ENCODE data around the gene CELA2A. TPM values are rescaled to one million over a fixed set of nuclear protein-coding genes. Genes with fewer than 3 reads are reported as not detected.
A peak's percentile ranks its signal among the peaks of the same experiment; 100 is the strongest.

CELA2A gene
- polyA plus RNA-seq, 2 of the 4 experiments (the other 2 are of a cell fraction), result not detected

GRCh38 chr1:15452866-15453571, 3.5 kb upstream of the CELA2A start:
- CTCF ChIA-PET, result interaction anchor here (1.4 kb wide), 1 partner anchor 129 kb away, joined by 5 read pairs; no protein-coding TSS in a partner anchor
- FAIRE-seq, result no peak

GRCh38 chr1:15453734-15454133, 2.8 kb upstream of the CELA2A start:
- DNase-seq (ENCODE audit: low read depth in 1 of 2, low spot score in 1 of 2) (no peak), ATAC-seq (no peak), FAIRE-seq (no peak)
- 74% methylated on average over 11 of the region's 11 CpGs for WGBS (ENCODE audit: missing lambda C conversion rate)
- ChIA-PET CTCF (no interaction called here), POLR2A (no interaction called here)
- Histone ChIP-seq H3K4me1 (0 out of 3 replicates have a peak, but pooled peaks cover 2% of the 10 kb centered on the region), H3K27ac (0 out of 6 replicates have a peak overlapping the region, but pooled peaks of 1 of the 2 experiments have one; percentile 33), H3K9me3 (no peaks in the 10 kb centered on the region), H3K4me3 (no peak overlapping the region), H3K4me2 (no peak overlapping the region)
- TF ChIP-seq ZSCAN20 (CRISPR knock-in tag; IDR thresholded peaks at IDR 0.05) (no peak), E2F6 (IDR thresholded peaks at IDR 0.05; ENCODE audit: borderline replicate concordance, low read depth) (no peak), NR3C1 (IDR thresholded peaks at IDR 0.05) (no peak), FOXS1 (CRISPR knock-in tag; IDR thresholded peaks at IDR 0.05) (no peak), EP300 (IDR thresholded peaks at IDR 0.05) (no peak), PBX3 (IDR thresholded peaks at IDR 0.05) (no peak)

More at GRCh38 chr1:15452866-15453571, 3.5 kb upstream of the CELA2A start:
- no peak for TF ChIP-seq MAZ (IDR thresholded peaks at IDR 0.05; ENCODE audit: borderline replicate concordance, low read depth, low read length)
- no peak for TF ChIP-seq EP300 (IDR thresholded peaks at IDR 0.05)
- Histone ChIP-seq H3K4me3 (no peak overlapping the region), H3K27ac (no peak overlapping the region), H3K4me1 (0 out of 3 replicates have a peak, but pooled peaks cover 2% of the 10 kb centered on the region), H3K9me3 (no peaks in the 10 kb centered on the region), H3K4me2 (no peak overlapping the region)
- POLR2A ChIA-PET, result no interaction called here
- ATAC-seq (no peak), DNase-seq (ENCODE audit: low read depth in 1 of 2, low spot score in 1 of 2) (no peak)
- WGBS (ENCODE audit: missing lambda C conversion rate), result 73% methylated on average over 10 of the region's 10 CpGs

- FAIRE-seq, result no peak
- Histone ChIP-seq H3K4me3 (no peak overlapping the region), H3K9me3 (no peaks in the 10 kb centered on the region), H3K27ac (0 out of 6 replicates have a peak overlapping the region, but pooled peaks of 1 of the 2 experiments have one; percentile 33), H3K4me1 (0 out of 3 replicates have a peak, but pooled peaks cover 2% of the 10 kb centered on the region), H3K4me2 (no peak overlapping the region)
- ChIA-PET POLR2A (no interaction called here), CTCF (no interaction called here)
- no peak for ATAC-seq
- no peak for TF ChIP-seq NR3C1 (IDR thresholded peaks at IDR 0.05)
- no peak for TF ChIP-seq MAFK (IDR thresholded peaks at IDR 0.05; ENCODE audit: partially characterized antibody)
- TF ChIP-seq EP300 (IDR thresholded peaks at IDR 0.05), result no peak
- no peak for TF ChIP-seq CBX2 (IDR thresholded peaks at IDR 0.05; ENCODE audit: borderline replicate concordance, low read depth)
- TF ChIP-seq JUN (IDR thresholded peaks at IDR 0.05), result no peak
- no peak for TF ChIP-seq HOXA7 (CRISPR knock-in tag; IDR thresholded peaks at IDR 0.05)
- no peak for TF ChIP-seq TFCP2L1 (CRISPR knock-in tag; IDR thresholded peaks at IDR 0.05)
- no peak for TF ChIP-seq ZNF302 (CRISPR knock-in tag; IDR thresholded peaks at IDR 0.05)
- TF ChIP-seq NPAS2 (CRISPR knock-in tag; IDR thresholded peaks at IDR 0.05; ENCODE audit: borderline replicate concordance), result no peak
- no peak for TF ChIP-seq CHD4 (IDR thresholded peaks at IDR 0.05; ENCODE audit: borderline replicate concordance)
- TF ChIP-seq PHF8 (IDR thresholded peaks at IDR 0.05; ENCODE audit: borderline replicate concordance, low read depth), result no peak
- no peak for TF ChIP-seq POLR2A (IDR thresholded peaks at IDR 0.05; ENCODE audit: low read length)
- no peak for TF ChIP-seq RARB (CRISPR knock-in tag; IDR thresholded peaks at IDR 0.05)
- no peak for TF ChIP-seq HEYL (CRISPR knock-in tag; IDR thresholded peaks at IDR 0.05)
- no peak for TF ChIP-seq ESRRA (IDR thresholded peaks at IDR 0.05; ENCODE audit: borderline replicate concordance, low read length)
- no peak for TF ChIP-seq ATOH8 (CRISPR knock-in tag; IDR thresholded peaks at IDR 0.05; ENCODE audit: low read depth)
- TF ChIP-seq SMC3 (IDR thresholded peaks at IDR 0.05), result no peak
- no peak for TF ChIP-seq TP53 (CRISPR knock-in tag; IDR thresholded peaks at IDR 0.05)
- no peak for TF ChIP-seq HDAC2 (IDR thresholded peaks at IDR 0.05)
- TF ChIP-seq FOXS1 (CRISPR knock-in tag; IDR thresholded peaks at IDR 0.05), result no peak
- no peak for DNase-seq (ENCODE audit: low read depth in 1 of 2, low spot score in 1 of 2)
- 31% methylated on average over 3 of the region's 3 CpGs for WGBS (ENCODE audit: missing lambda C conversion rate)
Observed at GRCh38 chr1:15454256-15454655, 2.3 kb upstream of the CELA2A start.

All from A549 (cell line).